Naive thymus-derived CD4-positive, alpha-beta T cell (primary cell): ENCODE data around the gene RAB19. TPM values are rescaled to one million over a fixed set of nuclear protein-coding genes. Genes with fewer than 3 reads are reported as not detected.
A peak's percentile ranks its signal among the peaks of the same experiment; 100 is the strongest.
"Not testable (repeated sequence)": the region's sequence is repeated elsewhere in the genome, so short reads cannot be mapped to it uniquely, and the experiment has no call there.

Experiments
- ATAC-seq: fragments of 150-1000 bp; cut with Tn5 transposase; 2 replicates; pipeline ENCODE4 v1.10.0; 2021; ENCODE audit warnings: mild to moderate bottlenecking, moderate library complexity
- CTCF ChIA-PET: fragments of 350-600 bp; sonication (Branson Sonifier 250); formaldehyde crosslinking; loops from one replicate; lab custom pipeline; 2021; ENCODE audit warnings: antibody characterized with exemption; lab: Charles Lee
- POLR2A ChIA-PET: fragments of 350-600 bp; sonication (Branson Sonifier 250); formaldehyde crosslinking; loops from one replicate; lab custom pipeline; 2021; ENCODE audit warnings: antibody characterized with exemption, inconsistent platforms; lab: Charles Lee
- DNase-seq, 9 donors: peaks; one replicate each; pipeline versions ENCODE4 v3.0.0 to v3.0.0-alpha.2; 2020 to 2022; ENCODE audit warnings: mixed read lengths in 1 of 9
- H3K27ac ChIP-seq: one replicate; pipeline ENCODE4 v1.7.0; 2013; ENCODE audit warnings: mild to moderate bottlenecking, low read depth, low read length, moderate library complexity
- H3K27me3 ChIP-seq, 2 donors: one replicate each; pipeline ENCODE4 v1.7.0; 2013; ENCODE audit warnings: low read length in 2 of 2, mild to moderate bottlenecking in 2 of 2, moderate library complexity in 2 of 2; ENCODE audit not compliant: control insufficient read depth in 2 of 2, insufficient read depth in 2 of 2
- H3K36me3 ChIP-seq, 3 experiments: 1 replicate in 2 of 3; 2 replicates in 1 of 3; pipeline ENCODE4 v1.7.0; 2013; ENCODE audit warnings: low read length in 3 of 3, mild to moderate bottlenecking in 3 of 3, moderate library complexity in 1 of 3; ENCODE audit not compliant: insufficient read depth in 3 of 3, control insufficient read depth in 2 of 3
- H3K4me1 ChIP-seq, 2 donors: one replicate each; pipeline ENCODE4 v1.7.0; 2013; ENCODE audit warnings: low read length in 2 of 2, mild to moderate bottlenecking in 2 of 2, moderate library complexity in 1 of 2; ENCODE audit not compliant: control insufficient read depth in 2 of 2, insufficient read depth in 2 of 2
- H3K4me3 ChIP-seq: 2 replicates; pipeline ENCODE4 v1.7.0; 2013; ENCODE audit warnings: mild to moderate bottlenecking, low read length
- H3K9me3 ChIP-seq, 3 experiments: 1 replicate in 2 of 3; 2 replicates in 1 of 3; pipeline ENCODE4 v1.7.0; 2013; ENCODE audit warnings: low read length in 3 of 3; ENCODE audit not compliant: control insufficient read depth in 2 of 3
- H3K27ac Mint-ChIP-seq, 9 donors: one replicate each; pipeline ENCODE4 v1.8.0; 2020 to 2022; ENCODE audit warnings: mixed read lengths in 9 of 9, mild to moderate bottlenecking in 8 of 9, moderate library complexity in 5 of 9, inconsistent platforms in 2 of 9
- H3K27me3 Mint-ChIP-seq, 5 donors: one replicate each; pipeline ENCODE4 v1.8.0; 2021 to 2022; ENCODE audit warnings: mixed read lengths in 5 of 5, mild to moderate bottlenecking in 1 of 5
- H3K36me3 Mint-ChIP-seq, 5 donors: one replicate each; pipeline ENCODE4 v1.8.0; 2020 to 2022; ENCODE audit warnings: mixed read lengths in 5 of 5, mild to moderate bottlenecking in 3 of 5, inconsistent platforms in 1 of 5
- H3K4me1 Mint-ChIP-seq, 7 donors: one replicate each; pipeline ENCODE4 v1.8.0; 2020 to 2022; ENCODE audit warnings: mixed read lengths in 7 of 7, mild to moderate bottlenecking in 3 of 7, inconsistent platforms in 1 of 7
- H3K4me3 Mint-ChIP-seq, 10 donors: one replicate each; pipeline ENCODE4 v1.8.0; 2020 to 2022; ENCODE audit warnings: mild to moderate bottlenecking in 10 of 10, mixed read lengths in 10 of 10, moderate library complexity in 6 of 10, inconsistent platforms in 2 of 10
- H3K9me3 Mint-ChIP-seq, 11 donors: one replicate each; pipeline ENCODE4 v1.8.0; 2020 to 2022; ENCODE audit warnings: mixed read lengths in 11 of 11, mild to moderate bottlenecking in 4 of 11, inconsistent platforms in 1 of 11, moderate library complexity in 1 of 11
- intact Hi-C, 2 donors: fragments of 100-400 bp; cut with micrococcal nuclease; formaldehyde crosslinking; loops; one replicate each; pipeline ENCODE4 v1.15.1; 2023
- polyA plus RNA-seq, 2 donors: library from polyadenylated mRNA; unstranded; fragments of 300-500 nt; fragmentation: Illumina TruSeq; gene quantifications; one replicate each; pipeline ENCODE4 v1.2.3, GENCODE V29; 2021
- total RNA-seq, 6 experiments: library from RNA in 5 of 6; stranded (reverse) in 5 of 6; gene quantifications; 1 replicate in 5 of 6; 2 replicates in 1 of 6; pipeline ENCODE4 v1.2.3 and lab custom pipeline; 2021 to 2026

RAB19 gene
- total and polyA plus RNA-seq, 7 experiments from 2014 or later = 1.8 to 13.3 (median 3.3) TPM

DNA sequence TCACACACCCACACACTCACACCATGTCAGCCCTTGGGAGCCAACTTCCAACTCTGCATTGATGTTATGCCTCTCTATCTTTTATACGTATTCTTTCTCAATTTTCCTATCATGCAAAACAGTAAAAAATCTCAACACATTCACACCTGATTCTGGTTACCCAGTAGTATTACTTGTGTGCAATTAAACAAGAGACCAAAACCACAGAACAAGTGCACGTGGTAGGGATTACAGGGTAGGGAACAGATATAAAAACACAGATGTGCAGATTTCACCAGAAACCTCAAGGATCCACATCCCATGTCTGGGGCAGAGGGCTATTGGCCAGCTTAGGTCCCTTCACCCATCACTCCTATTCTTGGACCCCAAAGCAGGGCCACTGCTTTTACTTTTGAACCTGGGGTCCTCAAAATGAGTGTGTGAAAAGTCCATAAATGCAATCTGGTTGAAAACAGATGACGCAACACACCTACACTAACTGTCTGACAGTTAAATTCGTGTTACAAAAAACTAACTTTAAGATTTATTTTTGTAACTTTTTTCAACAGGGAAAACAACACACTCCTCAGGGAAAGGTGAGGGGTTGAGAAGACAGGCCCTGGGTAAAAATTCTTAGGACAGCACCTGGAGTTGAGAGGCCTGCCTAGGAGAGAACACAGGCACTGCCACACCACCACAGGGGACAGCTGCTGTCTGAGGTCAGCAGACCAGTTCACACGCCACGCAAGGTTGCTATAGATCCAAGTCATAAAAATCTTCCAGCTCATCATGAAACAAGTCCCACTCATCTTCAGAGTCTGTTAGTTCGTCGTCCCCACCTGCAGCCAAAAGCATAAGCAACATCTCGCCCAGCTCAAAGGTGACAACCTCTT is 50.2 kb downstream of the RAB19 start:
- H3K27me3 Mint-ChIP-seq, H3K4me3 ChIP-seq, DNase-seq, H3K27ac ChIP-seq, H3K4me1 ChIP-seq, H3K27me3 ChIP-seq, H3K9me3 ChIP-seq, CTCF ChIA-PET, intact Hi-C loops, H3K9me3 Mint-ChIP-seq, ATAC-seq: not testable (repeated sequence)
- Mint-ChIP-seq H3K27ac (peak overlapping the region in 8 of 9 donors; percentile 28 to 82 (median 68)), H3K36me3 (peaks cover 23 to 52% (median 33%) of the 10 kb centered on the region in 5 donors), H3K4me1 (peaks cover 20 to 54% (median 28%) of the 10 kb centered on the region in 7 donors), H3K4me3 (peak overlapping the region in 1 of 10 donors; percentile 3)
- POLR2A ChIA-PET = interaction anchor here (1.0 kb wide), 1 partner anchor 24 kb away, joined by 5 read pairs; no protein-coding TSS in a partner anchor
- H3K36me3 ChIP-seq = peaks cover 17 to 60% (median 19%) of the 10 kb centered on the region in 3 experiments

DNA sequence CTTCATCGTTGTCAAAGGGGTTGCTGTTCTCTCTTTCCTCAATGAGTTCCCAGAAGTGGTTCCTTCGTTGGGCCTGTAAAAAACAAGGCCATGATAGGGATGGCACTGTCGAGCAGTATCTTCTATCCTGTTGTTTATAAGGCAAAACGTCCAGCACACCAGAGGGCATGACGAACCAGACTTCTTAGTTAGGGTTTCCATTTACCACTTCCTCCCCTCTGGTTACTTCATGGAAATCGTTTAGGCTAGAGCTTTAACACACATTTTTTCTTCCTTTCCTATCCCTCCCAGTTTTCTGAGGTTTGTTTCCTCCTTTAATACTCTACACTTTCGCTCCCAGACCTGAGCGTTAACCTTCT is 50.8 kb downstream of the RAB19 start:
- ChIA-PET POLR2A (interaction anchor here (1.0 kb wide), 1 partner anchor 23 kb away, joined by 5 read pairs; no protein-coding TSS in a partner anchor), CTCF (no interaction called here)
- H3K36me3 Mint-ChIP-seq = peaks cover 23 to 52% (median 37%) of the 10 kb centered on the region in 5 donors
- H3K27ac Mint-ChIP-seq = peak overlapping the region in 8 of 9 donors; percentile 28 to 80 (median 64)
- Histone ChIP-seq H3K4me1 (no peaks in the 10 kb centered on the region), H3K27ac (no peak overlapping the region), H3K27me3 (no peaks in the 10 kb centered on the region), H3K36me3 (peaks cover 17 to 65% (median 17%) of the 10 kb centered on the region in 3 experiments), H3K9me3 (no peaks in the 10 kb centered on the region), H3K4me3 (no peak overlapping the region)
- DNase-seq (no peak), ATAC-seq (no peak)
- H3K9me3 Mint-ChIP-seq = no peaks in the 10 kb centered on the region
- H3K27me3 Mint-ChIP-seq = no peaks in the 10 kb centered on the region
- intact Hi-C loops = no loop called here
- peaks cover 21 to 55% (median 28%) of the 10 kb centered on the region in 7 donors for H3K4me1 Mint-ChIP-seq
- H3K4me3 Mint-ChIP-seq = peak overlapping the region in 2 of 10 donors; percentile 3 to 30

DNA sequence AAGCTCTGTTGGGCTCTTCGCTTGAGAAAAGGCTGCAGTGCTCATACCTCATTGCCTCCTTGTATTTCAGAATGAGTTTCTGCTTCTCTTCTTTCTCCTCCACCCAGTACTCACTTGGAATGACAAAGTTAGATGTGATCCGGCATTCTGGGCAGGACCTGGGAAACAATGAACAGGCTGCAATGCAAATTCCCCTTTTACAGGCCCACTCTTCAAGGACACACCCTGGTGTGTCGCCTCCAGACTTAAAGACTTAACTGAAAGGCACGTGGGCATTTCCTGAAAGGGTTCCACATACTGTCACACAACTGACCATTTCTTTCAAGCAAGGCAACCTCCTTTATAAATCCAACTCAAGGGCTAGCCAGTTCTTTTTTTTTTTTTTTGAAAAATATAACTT is 51.9 kb downstream of the RAB19 start:
- CTCF ChIA-PET = interaction anchor here (0.7 kb wide), 1 partner anchor 206 kb away, joined by 6 read pairs; no protein-coding TSS in a partner anchor

DNA sequence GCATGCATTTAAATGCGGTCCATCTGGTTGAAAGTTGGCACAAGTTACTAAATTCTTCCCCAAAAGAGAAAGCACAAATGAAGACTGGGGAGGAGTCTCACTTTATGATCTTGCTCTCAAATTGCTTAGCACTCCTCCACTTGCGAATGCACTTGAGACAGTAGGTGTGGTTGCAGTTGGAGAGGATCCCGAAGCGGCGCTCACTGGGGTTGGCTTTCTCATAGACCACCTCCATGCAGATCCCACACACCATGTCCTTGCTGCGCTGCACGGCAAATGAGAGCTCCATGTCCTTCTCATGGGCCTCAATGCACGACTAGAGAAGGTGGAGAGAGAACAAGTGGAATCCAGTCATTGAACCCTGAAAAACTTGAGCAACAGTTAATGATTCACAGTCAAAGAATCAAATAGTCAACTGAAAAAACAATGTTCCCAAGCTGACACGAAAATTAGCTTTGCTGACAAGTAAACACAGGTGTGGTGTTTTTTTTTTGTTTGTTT is 52.7 kb downstream of the RAB19 start:
- no peak for ATAC-seq
- H3K4me1 Mint-ChIP-seq = peaks cover 10 to 38% (median 27%) of the 10 kb centered on the region in 7 donors
- H3K36me3 Mint-ChIP-seq = peaks cover 23 to 52% (median 41%) of the 10 kb centered on the region in 5 donors
- ChIA-PET CTCF (interaction anchor here (0.7 kb wide), 1 partner anchor 205 kb away, joined by 6 read pairs; no protein-coding TSS in a partner anchor), POLR2A (no interaction called here)
- H3K27me3 ChIP-seq = no peaks in the 10 kb centered on the region
- intact Hi-C loops = no loop called here
- peak overlapping the region in 4 of 9 donors; percentile 17 to 32 (median 25) for H3K27ac Mint-ChIP-seq
- peaks cover 15 to 80% (median 22%) of the 10 kb centered on the region in 3 experiments for H3K36me3 ChIP-seq
- H3K9me3 ChIP-seq = no peaks in the 10 kb centered on the region
- H3K4me3 ChIP-seq = no peak overlapping the region
- DNase-seq = no peak
- no peaks in the 10 kb centered on the region for H3K27me3 Mint-ChIP-seq
- no peak overlapping the region for H3K27ac ChIP-seq
- H3K4me1 ChIP-seq = no peaks in the 10 kb centered on the region
- no peaks in the 10 kb centered on the region for H3K9me3 Mint-ChIP-seq
- no peak overlapping the region for H3K4me3 Mint-ChIP-seq

More for the DNA sequence above, 51.9 kb downstream of the RAB19 start:
- Mint-ChIP-seq H3K27me3 (no peaks in the 10 kb centered on the region), H3K9me3 (no peaks in the 10 kb centered on the region), H3K4me3 (no peak overlapping the region), H3K36me3 (peaks cover 23 to 52% (median 40%) of the 10 kb centered on the region in 5 donors), H3K4me1 (peaks cover 13 to 45% (median 31%) of the 10 kb centered on the region in 7 donors), H3K27ac (peak overlapping the region in 3 of 9 donors; percentile 17 to 43 (median 36))
- POLR2A ChIA-PET = no interaction called here
- ATAC-seq (no peak), DNase-seq (no peak)
- intact Hi-C loops = no loop called here
- H3K36me3 ChIP-seq = peaks cover 15 to 71% (median 17%) of the 10 kb centered on the region in 3 experiments
- no peaks in the 10 kb centered on the region for H3K9me3 ChIP-seq
- no peak overlapping the region for H3K4me3 ChIP-seq
- no peaks in the 10 kb centered on the region for H3K27me3 ChIP-seq
- no peak overlapping the region for H3K27ac ChIP-seq
- no peaks in the 10 kb centered on the region for H3K4me1 ChIP-seq

DNA sequence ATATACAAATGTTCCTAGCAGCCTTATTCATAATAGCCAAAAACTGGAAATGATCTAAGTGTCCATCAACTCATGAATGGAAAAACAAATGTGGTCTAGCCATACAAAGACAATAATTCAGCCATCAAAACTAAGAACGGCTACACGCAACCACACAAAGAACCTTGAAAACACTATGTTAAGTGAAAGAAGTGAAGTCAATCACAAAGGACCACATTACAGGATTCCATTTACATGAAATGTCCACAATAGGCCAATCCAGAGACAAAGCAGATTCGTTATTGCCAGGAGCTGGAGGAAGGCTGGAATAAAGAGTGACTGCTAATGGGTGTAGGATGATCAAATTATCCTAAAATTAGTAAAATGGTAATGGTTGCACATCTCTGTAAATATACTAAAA is 54.3 kb downstream of the RAB19 start:
- Mint-ChIP-seq H3K4me3 (no peak overlapping the region), H3K4me1 (peaks cover 3 to 32% (median 18%) of the 10 kb centered on the region in 7 donors), H3K27ac (peak overlapping the region in 2 of 9 donors; percentile 19 to 47), H3K9me3 (no peaks in the 10 kb centered on the region), H3K36me3 (peaks cover 23 to 46% (median 41%) of the 10 kb centered on the region in 5 donors), H3K27me3 (no peaks in the 10 kb centered on the region)
- intact Hi-C loops = no loop called here
- no peak overlapping the region for H3K4me3 ChIP-seq
- DNase-seq = no peak
- no peaks in the 10 kb centered on the region for H3K4me1 ChIP-seq
- H3K36me3 ChIP-seq = peaks cover 15 to 93% (median 22%) of the 10 kb centered on the region in 3 experiments
- ChIA-PET POLR2A (interaction anchor here (0.7 kb wide), 1 partner anchor 98 kb away, joined by 3 read pairs; no protein-coding TSS in a partner anchor), CTCF (no interaction called here)
- H3K9me3 ChIP-seq = no peaks in the 10 kb centered on the region
- no peaks in the 10 kb centered on the region for H3K27me3 ChIP-seq
- ATAC-seq = no peak
- no peak overlapping the region for H3K27ac ChIP-seq

DNA sequence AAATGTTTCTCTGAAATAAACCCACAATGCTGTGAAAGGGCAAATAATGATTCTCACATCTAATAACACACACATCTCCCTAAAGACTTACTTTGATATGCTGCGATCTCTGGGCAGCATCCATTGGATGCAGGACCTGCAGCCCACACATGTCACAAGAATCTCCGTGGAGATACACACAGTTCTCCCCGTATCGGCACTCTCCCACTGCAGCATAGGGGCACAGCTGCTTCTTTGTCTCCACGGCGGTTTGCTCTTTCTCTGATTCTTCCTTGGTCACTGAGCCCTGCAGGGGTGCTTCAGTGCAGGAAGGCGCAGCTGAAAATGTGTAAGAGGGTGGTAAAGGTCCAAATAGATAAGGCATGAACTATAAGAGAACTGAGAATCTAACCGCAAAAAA is 55.1 kb downstream of the RAB19 start:
- no peak for DNase-seq

More for the DNA sequence above, 55.1 kb downstream of the RAB19 start:
- Histone ChIP-seq H3K4me1 (no peaks in the 10 kb centered on the region), H3K4me3 (no peak overlapping the region), H3K27me3 (no peaks in the 10 kb centered on the region), H3K27ac (no peak overlapping the region), H3K36me3 (peaks cover 15 to 93% (median 22%) of the 10 kb centered on the region in 3 experiments), H3K9me3 (no peaks in the 10 kb centered on the region)
- no peaks in the 10 kb centered on the region for H3K9me3 Mint-ChIP-seq
- peaks cover 4 to 34% (median 18%) of the 10 kb centered on the region in 7 donors for H3K4me1 Mint-ChIP-seq
- peaks cover 23 to 42% (median 39%) of the 10 kb centered on the region in 5 donors for H3K36me3 Mint-ChIP-seq
- ChIA-PET CTCF (no interaction called here), POLR2A (interaction anchor here (0.7 kb wide), 1 partner anchor 98 kb away, joined by 3 read pairs; no protein-coding TSS in a partner anchor)
- ATAC-seq = no peak
- H3K27me3 Mint-ChIP-seq = no peaks in the 10 kb centered on the region
- intact Hi-C loops = no loop called here
- H3K4me3 Mint-ChIP-seq = no peak overlapping the region
- peak overlapping the region in 1 of 9 donors; percentile 47 for H3K27ac Mint-ChIP-seq
